ENCODE results near the gene SRD5A2.

DNA sequence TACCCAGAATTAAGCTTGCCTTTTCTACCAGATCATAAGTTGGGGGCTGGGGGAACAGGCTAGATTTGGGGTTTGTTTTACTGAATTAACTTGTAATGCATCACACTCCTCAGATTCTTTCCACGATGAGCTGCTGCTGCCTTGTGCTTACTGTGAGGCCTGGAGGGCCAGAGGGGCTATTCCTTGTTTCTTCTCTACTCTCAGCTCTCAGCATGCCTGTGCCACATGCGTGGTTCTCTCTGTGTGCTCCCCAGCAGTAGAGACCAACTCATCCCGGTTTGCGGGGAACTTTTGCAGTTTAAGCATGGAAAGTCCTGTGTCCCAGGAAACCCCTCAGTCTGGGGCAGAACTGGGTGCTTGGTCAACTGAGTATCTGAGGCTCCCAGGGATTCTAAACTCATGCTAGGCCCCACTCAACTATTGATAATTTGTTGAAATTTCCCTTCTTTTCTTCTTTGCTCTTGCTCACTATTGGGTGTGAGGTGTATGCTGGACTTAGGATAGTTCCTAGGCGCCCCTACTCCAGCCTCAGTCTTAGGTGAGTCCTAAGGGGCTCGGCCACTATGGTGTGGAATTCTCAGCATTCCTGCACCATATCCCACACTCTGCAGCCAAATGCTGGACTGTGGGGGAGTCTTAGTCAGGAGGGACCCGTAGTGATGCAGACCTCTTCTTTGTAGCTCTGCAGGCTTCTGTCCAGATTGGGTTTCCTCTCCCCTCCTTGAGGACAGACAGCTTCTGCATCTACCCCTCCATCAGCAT is 63.1 kb downstream of the SRD5A2 start:
- TF ChIP-seq, protein P1, sequence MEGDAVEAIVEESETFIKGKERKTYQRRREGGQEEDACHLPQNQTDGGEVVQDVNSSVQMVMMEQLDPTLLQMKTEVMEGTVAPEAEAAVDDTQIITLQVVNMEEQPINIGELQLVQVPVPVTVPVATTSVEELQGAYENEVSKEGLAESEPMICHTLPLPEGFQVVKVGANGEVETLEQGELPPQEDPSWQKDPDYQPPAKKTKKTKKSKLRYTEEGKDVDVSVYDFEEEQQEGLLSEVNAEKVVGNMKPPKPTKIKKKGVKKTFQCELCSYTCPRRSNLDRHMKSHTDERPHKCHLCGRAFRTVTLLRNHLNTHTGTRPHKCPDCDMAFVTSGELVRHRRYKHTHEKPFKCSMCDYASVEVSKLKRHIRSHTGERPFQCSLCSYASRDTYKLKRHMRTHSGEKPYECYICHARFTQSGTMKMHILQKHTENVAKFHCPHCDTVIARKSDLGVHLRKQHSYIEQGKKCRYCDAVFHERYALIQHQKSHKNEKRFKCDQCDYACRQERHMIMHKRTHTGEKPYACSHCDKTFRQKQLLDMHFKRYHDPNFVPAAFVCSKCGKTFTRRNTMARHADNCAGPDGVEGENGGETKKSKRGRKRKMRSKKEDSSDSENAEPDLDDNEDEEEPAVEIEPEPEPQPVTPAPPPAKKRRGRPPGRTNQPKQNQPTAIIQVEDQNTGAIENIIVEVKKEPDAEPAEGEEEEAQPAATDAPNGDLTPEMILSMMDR (IDR thresholded peaks at IDR 0.05) = no peak
- TF ChIP-seq POLR2A (IDR thresholded peaks at IDR 0.05) = no peak
